SH-SY5Y (cell line): ENCODE results near the gene PIKFYVE.

Experiments used
- GATA2 ChIP-seq: IDR thresholded peaks from 2 replicates; pipeline ENCODE4 v1.6.1; 2011; ENCODE audit warnings: mild to moderate bottlenecking, low read depth, low read length
- GATA3 ChIP-seq: IDR thresholded peaks from 2 replicates; pipeline ENCODE4 v1.6.1; 2011; ENCODE audit warnings: low read depth, mild to moderate bottlenecking, low read length, moderate library complexity

- no peak for TF ChIP-seq GATA3
- TF ChIP-seq GATA2: no peak
Observed at GRCh38 chr2:208386541-208386940, 120.5 kb downstream of the PIKFYVE start.
